GM19467 (cell line): Measurements from ENCODE around the gene TMEFF2.

Experiments
- ATAC-seq: cut with Tn5 transposase; IDR thresholded peaks from one replicate; pipeline ENCODE4 v1.9.1; 2021; ENCODE audit warnings: mild to moderate bottlenecking, moderate library complexity; ENCODE audit not compliant: unreplicated experiment

TMEFF2 gene

DNA sequence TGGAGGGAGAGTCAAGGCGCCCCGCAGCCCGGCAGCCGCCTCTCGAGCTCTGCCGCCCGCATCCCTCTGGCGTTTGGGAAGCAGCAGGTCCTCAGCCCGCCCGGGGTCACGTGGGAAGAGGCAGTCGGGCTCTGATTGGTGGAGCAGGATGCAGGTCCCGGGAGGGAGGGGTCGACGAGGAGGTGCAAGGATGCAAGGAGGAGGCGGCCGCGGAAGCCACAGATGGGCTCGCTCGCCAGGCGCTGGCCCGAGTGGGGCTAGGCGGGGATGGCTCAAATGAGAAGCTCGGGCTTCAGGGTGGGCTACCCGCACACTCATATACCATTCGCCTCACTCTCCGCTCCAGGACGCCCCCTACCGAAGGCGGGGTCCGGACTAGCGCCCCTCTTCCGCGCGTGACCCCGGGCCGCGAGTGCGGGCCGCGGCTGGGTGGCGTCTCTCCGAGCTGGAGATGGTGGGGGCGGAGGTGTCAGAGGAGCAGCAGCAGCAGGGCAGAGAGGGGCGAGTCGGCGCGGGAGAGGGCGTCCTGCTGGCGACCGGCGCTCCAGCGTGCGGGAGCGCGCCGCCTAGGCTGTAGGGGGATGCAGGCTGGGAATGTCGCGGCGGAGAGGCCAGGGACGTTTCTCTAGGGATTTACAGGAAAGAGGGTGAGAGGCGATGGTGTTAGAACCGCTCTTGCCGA is at the start of gene TMEFF2:
TMEFF2 (minus strand) TSS at position 68 of the 682 bp plus-strand sequence. CDS start 409 bp downstream, outside the sequence.
- ATAC-seq = peak; percentile 71

DNA sequence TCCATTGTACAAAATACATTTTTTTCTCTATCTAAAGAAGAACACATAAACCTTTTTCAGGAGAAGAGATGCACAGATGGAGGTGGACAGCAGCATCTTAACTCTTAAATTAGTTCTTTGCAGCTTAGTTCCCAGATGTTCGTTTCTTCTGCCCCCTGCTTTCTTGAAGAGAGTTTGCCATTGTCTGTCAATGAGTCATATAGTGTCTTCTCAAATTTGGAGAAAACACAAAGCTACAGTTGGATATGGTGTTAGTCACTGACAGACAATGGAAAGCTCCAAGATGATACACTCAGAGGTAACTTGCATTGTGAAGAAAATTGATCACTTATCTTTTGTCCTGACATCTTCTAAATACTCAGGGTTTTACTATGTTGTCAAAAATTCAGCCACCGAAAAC is 48.8 kb upstream of the TMEFF2 start:
- no peak for ATAC-seq

DNA sequence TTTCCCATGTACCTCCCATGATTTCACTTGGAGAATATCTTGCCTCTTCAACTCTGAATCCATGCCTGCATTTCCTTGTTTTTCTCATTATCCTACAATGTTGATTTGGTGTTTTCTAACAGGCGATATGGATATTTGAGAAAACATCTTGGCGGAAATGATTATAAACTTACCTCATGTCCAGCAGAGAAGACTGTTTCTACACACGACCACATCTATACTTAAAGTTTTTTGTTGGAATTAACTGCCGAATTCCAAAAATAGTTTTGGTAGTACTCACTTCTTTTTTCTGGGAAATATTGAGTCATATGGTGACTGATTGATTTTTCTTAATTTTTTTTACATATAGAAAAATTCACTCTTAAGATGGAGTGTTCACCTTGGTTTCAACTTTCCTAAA is 41.4 kb upstream of the TMEFF2 start:
- no peak for ATAC-seq

- ATAC-seq = no peak
Measured at GRCh38 chr2:192230889-192231453, 36.2 kb upstream of the TMEFF2 start.

DNA sequence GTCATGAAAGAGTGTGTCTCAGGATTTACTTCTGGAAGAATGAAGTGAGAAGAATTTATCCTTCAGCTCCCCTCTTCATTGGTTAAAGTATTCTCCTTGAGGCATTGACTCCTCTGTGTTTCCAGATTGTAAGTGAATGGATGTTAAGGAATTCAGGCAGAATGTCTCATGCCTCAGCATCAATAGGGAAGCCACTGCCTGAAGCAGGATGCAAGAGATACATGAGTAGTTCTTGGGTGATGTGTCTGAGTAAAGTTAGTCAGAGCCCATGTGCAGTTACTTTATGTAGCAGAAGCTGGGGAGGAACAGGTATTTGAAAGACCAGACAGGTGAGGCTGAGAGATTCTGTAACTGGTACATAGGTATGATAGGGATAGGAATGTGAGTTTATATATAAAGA is 34.0 kb upstream of the TMEFF2 start:
- no peak for ATAC-seq

DNA sequence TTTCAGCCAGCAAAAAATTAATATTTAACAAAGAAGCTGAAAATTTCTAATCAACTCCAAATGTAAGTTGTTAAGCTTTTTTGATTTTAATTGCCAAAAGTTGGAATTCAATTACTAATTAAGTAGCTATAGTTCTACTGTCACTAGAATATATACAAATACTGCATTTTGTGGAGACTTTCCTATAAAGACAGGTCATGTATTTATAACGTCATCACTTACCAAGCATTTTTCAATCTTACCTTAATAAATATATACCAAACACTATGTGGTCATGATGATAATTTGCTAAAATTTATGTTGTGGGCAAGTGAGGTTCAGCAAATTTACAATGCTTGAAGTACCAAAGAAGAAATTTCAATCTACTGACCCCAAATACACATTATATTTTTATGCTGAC is 24.2 kb upstream of the TMEFF2 start:
- no peak for ATAC-seq

GRCh38 chr2:192218377-192218776 is 23.6 kb upstream of the TMEFF2 start:
- no peak for ATAC-seq

DNA sequence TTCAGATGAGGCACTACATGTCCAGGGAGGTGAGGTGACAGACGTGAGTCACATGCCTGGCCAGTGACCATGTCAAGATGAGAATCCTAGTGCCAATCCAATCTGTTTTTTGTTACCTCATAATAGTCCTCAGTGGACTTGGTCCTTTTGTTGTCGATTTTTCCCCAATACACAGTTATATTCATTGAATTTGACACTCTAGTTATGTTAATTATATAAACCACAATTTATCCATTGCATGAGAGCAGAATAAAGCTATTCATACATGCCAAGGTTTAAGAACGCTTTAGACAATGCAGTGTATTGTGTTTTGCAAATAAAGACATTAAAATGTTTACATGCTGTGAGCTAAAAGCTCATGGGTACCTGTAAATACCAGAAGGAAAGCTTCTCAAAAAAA is 21.6 kb upstream of the TMEFF2 start:
- ATAC-seq = no peak

DNA sequence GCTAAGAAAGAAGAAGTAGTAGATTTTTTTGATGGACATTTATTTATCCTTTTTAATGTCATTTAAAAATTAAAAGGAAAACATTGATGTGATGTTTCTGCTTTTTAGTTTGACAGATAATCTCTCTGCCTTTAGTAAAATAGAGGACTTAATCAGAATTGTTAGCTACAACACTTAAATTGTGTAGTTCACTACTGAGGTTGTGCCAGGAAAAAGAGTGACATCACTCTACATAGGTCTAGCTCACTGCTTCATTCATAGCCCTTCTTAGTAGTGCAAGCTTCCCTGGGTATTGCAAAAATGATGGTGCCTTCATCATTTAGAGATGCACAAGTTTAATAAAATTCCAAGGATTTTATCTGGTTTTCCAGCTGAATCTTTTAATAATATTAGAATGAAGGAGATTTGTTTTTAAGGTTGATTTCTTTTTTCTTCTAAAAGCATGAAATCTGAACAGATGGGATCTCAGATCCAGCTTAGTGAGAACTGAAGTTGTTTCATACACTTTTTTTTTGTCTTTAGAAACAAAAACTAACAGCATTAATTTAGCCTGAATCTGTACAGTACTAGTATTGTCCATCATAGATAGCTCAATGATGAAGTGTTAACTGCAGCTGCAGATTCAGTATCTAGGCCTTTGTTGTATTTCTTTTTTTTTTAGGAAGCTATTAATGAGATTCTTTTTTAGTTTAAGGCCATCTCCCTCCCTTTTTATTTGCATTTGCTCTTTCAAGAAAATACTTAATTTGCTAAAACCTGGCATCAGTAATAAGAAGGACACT is 20.6 kb upstream of the TMEFF2 start:
- no peak for ATAC-seq

DNA sequence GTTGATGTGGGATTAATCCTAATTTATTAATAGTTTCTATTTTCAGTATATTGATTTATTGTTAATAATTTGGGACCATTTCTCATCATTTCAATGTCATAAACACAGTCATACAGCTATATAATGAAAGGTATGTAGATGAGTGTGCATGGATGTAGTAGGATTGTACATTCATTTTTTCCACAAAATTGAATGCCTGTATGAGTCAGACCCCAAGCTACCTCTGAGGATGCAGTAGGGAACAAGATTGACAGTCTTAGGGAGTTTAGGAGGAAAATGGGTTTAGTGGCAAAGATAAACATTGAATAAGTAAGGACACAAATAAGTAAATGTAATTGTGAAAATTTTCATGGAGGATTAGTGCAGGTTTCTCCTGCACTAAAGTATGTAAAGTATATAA is 14.1 kb upstream of the TMEFF2 start:
- ATAC-seq = no peak

DNA sequence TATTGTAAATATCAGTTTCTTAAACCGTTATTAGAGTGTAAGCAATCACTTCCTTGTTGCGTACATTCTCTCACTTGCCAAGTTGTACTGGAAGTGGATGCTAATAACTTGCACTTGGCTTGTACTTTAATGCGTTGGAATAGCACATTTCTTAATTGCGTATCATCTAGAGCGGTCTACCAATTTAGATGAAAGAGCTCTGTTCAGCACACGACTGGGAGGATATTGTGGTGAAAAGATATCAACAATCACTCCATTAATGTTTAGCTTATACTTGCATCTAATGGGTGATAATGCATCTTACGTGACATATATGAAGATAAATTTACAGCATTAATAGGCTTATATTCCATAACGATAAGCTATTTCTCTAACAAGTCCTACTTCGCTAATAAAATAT is 11.7 kb upstream of the TMEFF2 start:
- no peak for ATAC-seq

GRCh38 chr2:192203876-192204275 is 9.1 kb upstream of the TMEFF2 start:
- no peak for ATAC-seq

DNA sequence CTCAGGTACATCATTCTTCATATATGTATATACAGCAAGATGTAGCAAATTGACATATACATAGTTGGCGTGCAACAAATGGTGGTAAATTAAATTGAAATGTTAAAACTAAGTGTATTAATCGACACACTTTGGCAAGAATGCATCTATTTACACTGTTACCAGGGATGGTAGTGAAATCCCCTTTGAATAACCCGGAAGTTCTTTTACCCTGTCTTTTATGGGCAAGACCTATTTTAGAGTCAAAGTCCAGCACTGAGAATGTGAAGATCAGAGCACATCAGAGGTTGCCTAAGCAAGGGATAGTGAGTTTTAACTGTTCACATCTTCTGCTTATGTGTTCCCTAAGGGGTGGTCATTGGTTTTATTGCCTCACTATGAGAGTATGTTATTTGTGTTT is 7.6 kb upstream of the TMEFF2 start:
- no peak for ATAC-seq

DNA sequence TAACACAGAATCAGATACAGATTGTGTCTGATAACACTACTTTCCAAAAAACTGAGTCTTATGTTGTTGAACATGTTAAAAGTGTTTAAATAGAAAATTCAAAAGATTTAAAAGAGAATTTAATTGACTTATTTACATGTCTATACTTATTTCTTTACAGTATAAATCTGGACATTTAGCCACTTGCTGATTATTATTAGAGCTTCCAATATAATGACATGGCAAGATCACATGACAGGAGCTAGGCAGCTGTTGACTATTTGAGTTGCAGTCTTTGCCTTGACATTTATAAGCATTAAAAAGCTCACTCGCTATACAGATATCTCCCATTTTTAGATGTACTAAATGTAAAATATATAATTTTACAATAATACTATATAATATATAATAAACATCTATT is 6.4 kb upstream of the TMEFF2 start:
- no peak for ATAC-seq

DNA sequence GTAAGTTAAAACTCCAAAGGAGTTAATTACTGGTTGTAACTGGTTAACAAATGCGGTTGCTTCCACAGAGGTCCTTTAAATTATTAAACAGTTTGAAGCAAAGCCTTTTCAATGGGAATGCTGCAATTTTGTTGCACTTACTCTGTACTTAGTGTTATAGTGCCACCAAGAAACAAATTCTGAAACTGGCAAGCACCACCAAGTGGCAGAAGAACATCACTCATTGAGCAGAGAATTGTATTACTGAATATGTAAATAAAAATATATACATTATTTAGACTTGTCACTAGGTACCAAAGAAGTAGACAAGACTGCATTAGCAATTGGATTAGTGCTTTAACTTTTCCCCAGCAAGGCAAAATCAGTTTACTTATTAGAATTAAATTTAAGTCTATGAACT is 2.6 kb upstream of the TMEFF2 start:
- no peak for ATAC-seq

- no peak for ATAC-seq
Measured at GRCh38 chr2:192196421-192197194, 1.9 kb upstream of the TMEFF2 start.

DNA sequence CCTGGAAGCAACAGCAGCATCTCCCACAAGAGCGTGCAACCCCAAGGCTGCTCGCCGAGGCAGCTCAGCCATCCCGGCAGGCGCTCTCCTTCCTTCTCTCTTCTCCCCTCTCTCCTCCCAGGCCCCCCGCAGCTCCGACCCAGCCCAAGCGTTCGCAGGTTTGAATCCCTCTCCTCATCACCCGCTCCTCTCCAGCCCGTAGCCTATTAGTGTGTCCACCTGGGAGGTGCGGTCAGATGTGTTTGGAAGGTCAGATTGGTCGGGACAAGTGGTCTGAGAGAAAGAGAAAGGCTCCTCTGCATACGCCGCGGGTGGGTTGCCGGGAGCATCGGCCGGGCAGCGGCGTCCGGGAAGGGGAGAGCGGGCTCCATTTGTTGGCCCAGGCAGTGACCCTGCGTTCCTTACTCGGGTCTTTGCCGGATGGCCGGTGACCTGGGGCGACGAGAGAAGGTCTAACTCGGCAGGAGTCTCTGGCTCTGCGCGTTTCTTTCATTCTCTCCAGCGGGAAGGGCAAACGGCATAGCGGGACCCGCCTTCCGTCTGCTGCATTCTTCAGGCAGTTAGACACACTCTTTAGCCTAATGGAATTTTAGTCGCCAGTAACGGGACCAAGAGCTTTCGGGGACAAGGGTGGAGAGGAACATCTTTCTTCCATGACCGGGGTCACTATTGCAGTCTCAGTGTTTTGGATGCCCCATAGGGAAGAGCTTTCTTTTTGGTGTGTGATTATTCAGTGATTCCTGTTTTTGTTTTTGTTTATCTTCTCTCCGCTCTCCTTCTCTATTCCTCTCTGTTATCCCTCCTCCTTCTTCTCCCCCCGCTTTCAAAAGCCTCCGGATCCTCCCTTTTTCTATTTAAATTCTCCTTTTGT is 1.1 kb upstream of the TMEFF2 start:
- ATAC-seq = no peak

DNA sequence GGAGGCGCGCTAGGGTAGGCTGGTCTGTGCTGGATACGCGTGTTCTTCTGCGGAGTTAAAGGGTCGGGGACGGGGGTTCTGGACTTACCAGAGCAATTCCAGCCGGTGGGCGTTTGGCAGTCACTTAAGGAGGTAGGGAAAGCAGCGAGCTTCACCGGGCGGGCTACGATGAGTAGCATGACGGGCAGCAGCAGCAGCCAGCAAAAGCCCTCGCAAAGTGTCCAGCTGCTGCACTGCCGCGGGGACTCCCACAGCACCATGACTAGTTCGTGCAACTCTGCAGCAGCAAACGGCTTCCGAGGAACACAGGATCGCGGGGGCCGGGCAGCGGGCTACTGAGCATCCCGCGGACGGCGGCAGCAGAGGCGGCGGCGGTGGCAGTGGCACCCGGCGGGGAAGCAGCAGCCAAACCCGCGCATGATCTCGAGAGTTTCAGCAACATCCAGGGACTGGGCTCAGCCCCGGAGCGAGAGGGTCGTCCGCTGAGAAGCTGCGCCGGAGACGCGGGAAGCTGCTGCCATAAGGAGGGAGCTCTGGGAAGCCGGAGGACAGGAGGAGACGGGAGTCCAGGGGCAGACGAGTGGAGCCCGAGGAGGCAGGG is 368 bp downstream of the TMEFF2 start:
- no peak for ATAC-seq

GRCh38 chr2:192190474-192190873 is 4.3 kb downstream of the TMEFF2 start:
- ATAC-seq = no peak

- ATAC-seq = no peak
Measured at GRCh38 chr2:192186806-192187205, 7.9 kb downstream of the TMEFF2 start.
